OCI-LY1 (cell line): ENCODE measurements around the gene SPOUT1.

ENCODE experiments used
- H2AFZ ChIP-seq: fragments of 200-600 bp; sonication (generic), shearing (Covaris generic); 2 replicates; pipeline ENCODE4 v1.6.0; 2014; ENCODE audit warnings: antibody characterized with exemption, mild to moderate bottlenecking, low read length
- H3F3A ChIP-seq: fragments of 200-600 bp; sonication (generic), shearing (Covaris generic); 2 replicates; pipeline ENCODE4 v1.6.0; 2014; ENCODE audit warnings: mild to moderate bottlenecking, antibody characterized with exemption, low read length, moderate library complexity; ENCODE audit not compliant: insufficient read depth
- H3K27ac ChIP-seq: fragments of 200-600 bp; sonication (generic); 2 replicates; pipeline ENCODE4 v1.5.1; 2014; ENCODE audit warnings: low read length, mixed run types, mild to moderate bottlenecking, low read depth; ENCODE audit not compliant: poor library complexity, severe bottlenecking
- H3K27me3 ChIP-seq: fragments of 200-600 bp; sonication (generic); 2 replicates; pipeline ENCODE4 v1.6.0; 2014; ENCODE audit warnings: antibody characterized with exemption, mild to moderate bottlenecking, low read length, moderate library complexity; ENCODE audit not compliant: insufficient read depth
- H3K36me3 ChIP-seq: fragments of 200-600 bp; sonication (generic); 2 replicates; pipeline ENCODE4 v1.6.1; 2014; ENCODE audit warnings: mild to moderate bottlenecking, antibody characterized with exemption, low read length, moderate library complexity, mixed read lengths; ENCODE audit not compliant: insufficient read depth
- H3K4me1 ChIP-seq: fragments of 200-600 bp; sonication (generic); 2 replicates; pipeline ENCODE4 v1.5.1; 2014; ENCODE audit warnings: mild to moderate bottlenecking, low read length, moderate library complexity; ENCODE audit not compliant: insufficient read depth, severe bottlenecking
- H3K4me2 ChIP-seq: fragments of 200-600 bp; sonication (generic), shearing (Covaris generic); 2 replicates; pipeline ENCODE4 v1.6.1; 2014; ENCODE audit warnings: low read length
- H3K4me3 ChIP-seq: fragments of 200-600 bp; sonication (generic); 2 replicates; pipeline ENCODE4 v1.5.1; 2014; ENCODE audit warnings: low read length, low read depth, mild to moderate bottlenecking, mixed read lengths; ENCODE audit not compliant: poor library complexity, severe bottlenecking
- H3K79me2 ChIP-seq: fragments of 200-600 bp; shearing (Covaris generic); 2 replicates; pipeline ENCODE4 v1.6.1; 2016; ENCODE audit warnings: mixed run types, low read length, mixed read lengths; ENCODE audit not compliant: insufficient read depth
- H3K9ac ChIP-seq: fragments of 200-600 bp; sonication (generic), shearing (Covaris generic); 2 replicates; pipeline ENCODE4 v1.6.1; 2014; ENCODE audit warnings: mild to moderate bottlenecking, low read length, mixed read lengths
- H3K9me2 ChIP-seq: fragments of 200-600 bp; sonication (generic), shearing (Covaris generic); 2 replicates; pipeline ENCODE4 v1.6.1; 2014; ENCODE audit warnings: low read depth, mild to moderate bottlenecking, low read length, mixed read lengths
- H3K9me3 ChIP-seq: fragments of 200-600 bp; shearing (Covaris generic); 2 replicates; pipeline ENCODE4 v1.6.1; 2014; ENCODE audit warnings: low read length, mixed read lengths
- H4K20me1 ChIP-seq: fragments of 200-600 bp; sonication (generic), shearing (Covaris generic); 2 replicates; pipeline ENCODE4 v1.6.0; 2016; ENCODE audit warnings: mild to moderate bottlenecking, low read length; ENCODE audit not compliant: insufficient read depth
- EZH2 ChIP-seq: fragments of 200-600 bp; sonication (generic), shearing (Covaris generic); IDR thresholded peaks from 2 replicates; pipeline ENCODE4 v1.8.0; 2017; ENCODE audit warnings: borderline replicate concordance, mixed run types, mild to moderate bottlenecking, antibody characterized with exemption, low read length, moderate library complexity, mixed read lengths
- TF ChIP-seq, protein P1 (sequence below): fragments of 200-600 bp; sonication (generic), shearing (Covaris generic); IDR thresholded peaks from 2 replicates; pipeline ENCODE4 v1.5.1; 2017; ENCODE audit warnings: mild to moderate bottlenecking, antibody characterized with exemption, low read length, moderate library complexity, mixed read lengths

The SPOUT1 gene

DNA sequence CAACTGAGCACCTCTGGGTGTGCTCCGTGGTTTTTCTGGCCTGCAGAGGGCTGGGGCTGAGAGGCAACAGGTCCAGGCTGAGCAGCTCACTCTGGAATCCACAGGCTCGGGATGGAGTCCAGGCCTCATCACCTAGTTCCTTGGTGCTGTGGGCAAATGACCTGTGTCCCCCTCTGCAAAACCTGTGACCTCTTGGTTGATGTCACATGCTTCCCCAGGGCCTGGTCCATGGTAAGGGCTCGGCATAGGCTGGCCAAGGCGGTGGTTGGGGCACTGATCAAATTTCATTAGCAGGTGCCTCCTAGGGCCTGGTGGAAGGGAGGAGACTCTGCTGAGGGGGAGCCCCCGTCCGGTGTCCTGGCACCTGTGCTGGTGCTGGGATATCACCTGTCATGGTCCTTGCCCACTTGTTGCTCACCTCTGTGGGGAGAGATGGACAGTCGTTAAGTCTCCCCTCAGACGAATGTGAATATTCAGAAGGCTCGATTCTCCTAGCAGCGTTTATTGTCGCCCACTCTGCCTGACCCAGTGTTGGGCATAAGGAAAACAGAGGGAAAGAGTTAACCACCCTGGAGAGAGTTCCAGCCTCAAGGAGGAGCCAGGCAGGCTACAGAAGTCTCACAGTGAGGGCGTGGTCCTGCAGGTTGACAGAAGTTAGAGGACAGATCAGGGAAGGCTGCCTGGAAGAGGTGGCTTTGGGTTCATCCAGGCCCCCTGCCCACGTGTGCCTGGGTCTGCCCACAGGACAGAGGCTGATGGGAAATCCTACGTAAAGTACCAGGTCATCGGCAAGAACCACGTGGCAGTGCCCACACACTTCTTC, 7.8 kb downstream of the SPOUT1 start:
- H3K36me3 ChIP-seq: peaks cover 60% of the 10 kb centered on the region
- no peak overlapping the region for H3K9ac ChIP-seq
- no peaks in the 10 kb centered on the region for H3K9me2 ChIP-seq
- H3K27ac ChIP-seq: no peak overlapping the region
- H3K9me3 ChIP-seq: no peaks in the 10 kb centered on the region
- H2AFZ ChIP-seq: no peak overlapping the region
- H3F3A ChIP-seq: 0 out of 2 replicates have a peak, but pooled peaks cover 5% of the 10 kb centered on the region
- H3K4me1 ChIP-seq: peaks cover 11% of the 10 kb centered on the region
- no peak overlapping the region for H3K4me2 ChIP-seq
- no peaks in the 10 kb centered on the region for H3K79me2 ChIP-seq
- no peak overlapping the region for H3K4me3 ChIP-seq
- no peaks in the 10 kb centered on the region for H4K20me1 ChIP-seq
- TF ChIP-seq EZH2: no peak
- TF ChIP-seq, protein P1, sequence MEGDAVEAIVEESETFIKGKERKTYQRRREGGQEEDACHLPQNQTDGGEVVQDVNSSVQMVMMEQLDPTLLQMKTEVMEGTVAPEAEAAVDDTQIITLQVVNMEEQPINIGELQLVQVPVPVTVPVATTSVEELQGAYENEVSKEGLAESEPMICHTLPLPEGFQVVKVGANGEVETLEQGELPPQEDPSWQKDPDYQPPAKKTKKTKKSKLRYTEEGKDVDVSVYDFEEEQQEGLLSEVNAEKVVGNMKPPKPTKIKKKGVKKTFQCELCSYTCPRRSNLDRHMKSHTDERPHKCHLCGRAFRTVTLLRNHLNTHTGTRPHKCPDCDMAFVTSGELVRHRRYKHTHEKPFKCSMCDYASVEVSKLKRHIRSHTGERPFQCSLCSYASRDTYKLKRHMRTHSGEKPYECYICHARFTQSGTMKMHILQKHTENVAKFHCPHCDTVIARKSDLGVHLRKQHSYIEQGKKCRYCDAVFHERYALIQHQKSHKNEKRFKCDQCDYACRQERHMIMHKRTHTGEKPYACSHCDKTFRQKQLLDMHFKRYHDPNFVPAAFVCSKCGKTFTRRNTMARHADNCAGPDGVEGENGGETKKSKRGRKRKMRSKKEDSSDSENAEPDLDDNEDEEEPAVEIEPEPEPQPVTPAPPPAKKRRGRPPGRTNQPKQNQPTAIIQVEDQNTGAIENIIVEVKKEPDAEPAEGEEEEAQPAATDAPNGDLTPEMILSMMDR: no peak
- no peaks in the 10 kb centered on the region for H3K27me3 ChIP-seq

DNA sequence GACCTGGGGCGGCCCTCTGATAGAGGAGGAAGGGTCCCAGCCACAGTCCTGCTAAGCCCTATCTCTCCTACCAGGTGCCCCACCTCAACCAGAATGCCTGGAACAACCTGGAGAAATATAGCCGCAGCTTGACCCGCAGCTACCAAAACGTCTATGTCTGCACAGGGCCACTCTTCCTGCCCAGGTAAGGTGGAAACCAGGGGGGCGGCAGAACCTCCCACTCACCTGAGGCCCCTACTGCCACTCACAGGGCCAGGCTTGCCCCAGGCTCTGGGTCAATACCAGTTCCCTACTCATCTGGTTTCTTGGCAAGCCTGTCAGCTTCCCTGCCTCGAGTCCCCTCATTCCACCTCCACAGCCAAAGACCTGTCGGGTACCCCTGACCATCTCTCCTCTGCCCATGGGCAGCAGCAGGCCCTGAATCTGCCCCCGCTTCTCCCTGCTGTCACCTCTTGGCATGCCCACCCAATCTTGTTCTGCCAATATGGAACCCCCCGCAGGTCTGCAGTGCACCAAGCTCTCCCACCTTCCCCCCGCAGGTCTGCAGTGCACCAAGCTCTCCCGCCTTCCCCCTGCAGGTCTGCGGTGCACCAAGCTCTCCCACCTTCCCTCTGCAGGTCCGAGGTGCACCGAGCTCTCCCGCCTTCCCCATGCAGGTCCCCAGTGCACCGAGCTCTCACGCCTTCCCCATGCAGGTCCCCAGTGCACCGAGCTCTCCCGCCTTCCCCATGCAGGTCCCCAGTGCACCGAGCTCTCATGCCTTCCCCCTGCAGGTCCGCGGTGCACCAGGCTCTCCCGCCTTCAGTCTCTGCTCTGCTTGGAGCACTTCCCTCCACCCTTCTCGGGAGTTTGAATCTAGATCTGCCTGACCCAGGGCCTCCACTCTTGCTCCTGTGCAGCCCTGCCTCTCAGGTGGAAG, 8.7 kb downstream of the SPOUT1 start:
- H3K27ac ChIP-seq: no peak overlapping the region
- no peak overlapping the region for H3K9ac ChIP-seq
- no peaks in the 10 kb centered on the region for H3K27me3 ChIP-seq
- H4K20me1 ChIP-seq: no peaks in the 10 kb centered on the region
- TF ChIP-seq, protein P1: no peak
- no peak for TF ChIP-seq EZH2
- H3K79me2 ChIP-seq: no peaks in the 10 kb centered on the region
- H3K4me2 ChIP-seq: no peak overlapping the region
- no peaks in the 10 kb centered on the region for H3K9me3 ChIP-seq
- no peak overlapping the region for H3K4me3 ChIP-seq
- 0 out of 2 replicates have a peak, but pooled peaks cover 5% of the 10 kb centered on the region for H3F3A ChIP-seq
- no peaks in the 10 kb centered on the region for H3K9me2 ChIP-seq
- peaks cover 51% of the 10 kb centered on the region for H3K36me3 ChIP-seq
- peaks cover 11% of the 10 kb centered on the region for H3K4me1 ChIP-seq
- H2AFZ ChIP-seq: no peak overlapping the region

DNA sequence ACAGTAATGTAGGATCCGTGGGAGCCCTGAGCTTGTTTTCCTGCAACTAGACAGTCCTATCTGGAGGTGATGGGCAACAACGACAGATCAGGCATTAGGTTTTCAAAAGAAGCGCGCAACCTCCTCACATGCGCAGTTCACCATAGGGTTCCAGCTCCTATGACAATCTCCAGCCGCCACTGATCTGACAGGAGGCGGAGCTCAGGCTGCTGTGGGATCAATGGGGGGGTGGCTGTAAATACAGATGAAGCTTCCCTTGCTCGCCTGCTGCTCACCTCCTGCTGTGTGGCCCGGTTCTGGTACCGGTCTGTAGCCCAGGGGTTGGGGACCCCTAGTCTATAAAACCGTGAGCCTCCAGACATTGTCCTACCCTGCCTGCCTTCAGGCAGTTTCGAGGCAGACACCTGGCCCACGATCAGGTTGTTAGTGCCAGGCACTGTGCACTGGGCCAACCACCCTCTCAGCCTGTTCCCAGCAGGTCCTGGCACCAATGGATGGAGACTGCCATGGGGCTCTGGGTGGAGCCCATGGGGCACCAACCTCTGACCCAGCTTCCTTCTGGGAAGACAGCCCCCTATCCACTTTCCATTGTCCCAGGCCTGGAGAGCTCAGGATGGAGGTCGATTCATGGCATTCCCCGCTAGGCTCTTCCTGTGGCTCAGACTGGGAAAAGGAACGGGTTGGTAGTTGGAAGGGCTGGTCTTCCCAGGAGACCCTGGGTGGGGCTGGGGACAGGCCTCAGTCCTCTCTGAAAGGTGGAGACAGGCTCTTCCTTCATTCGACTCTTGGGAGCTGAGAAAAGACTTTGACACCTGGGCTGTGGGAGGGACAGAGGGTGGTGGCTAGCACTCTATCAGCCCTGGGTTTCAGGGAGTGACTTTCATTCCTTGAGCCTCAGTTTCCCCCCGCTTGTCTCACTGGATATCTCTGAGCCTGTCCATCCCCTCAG, 9.6 kb downstream of the SPOUT1 start:
- no peaks in the 10 kb centered on the region for H3K9me3 ChIP-seq
- H3F3A ChIP-seq: 0 out of 2 replicates have a peak, but pooled peaks cover 5% of the 10 kb centered on the region
- no peak overlapping the region; the same call in 1 of the 2 replicates for H3K9ac ChIP-seq
- peaks cover 42% of the 10 kb centered on the region for H3K36me3 ChIP-seq
- H2AFZ ChIP-seq: no peak overlapping the region
- TF ChIP-seq, protein P1: no peak
- no peaks in the 10 kb centered on the region for H3K9me2 ChIP-seq
- no peaks in the 10 kb centered on the region for H3K27me3 ChIP-seq
- no peaks in the 10 kb centered on the region for H3K79me2 ChIP-seq
- H4K20me1 ChIP-seq: no peaks in the 10 kb centered on the region
- H3K4me1 ChIP-seq: peaks cover 11% of the 10 kb centered on the region
- peak overlapping the region; percentile 71 for H3K4me3 ChIP-seq
- peak overlapping the region; percentile 96 for H3K4me2 ChIP-seq
- no peak overlapping the region for H3K27ac ChIP-seq
